Activated CD4-positive, CD25-positive, alpha-beta regulatory T cell treated with anti-CD3 and anti-CD28 coated beads, Interleukin-2, amount 50 U/mL, for 72 hours (primary cell): ENCODE results near the gene CCL19.
"Not testable (repeated sequence)": the region's sequence is repeated elsewhere in the genome, so short reads cannot be mapped to it uniquely, and the experiment has no call there.

Experiments used
- DNase-seq: peaks from one replicate; pipeline ENCODE4 v3.0.0; 2021

Gene CCL19

DNA sequence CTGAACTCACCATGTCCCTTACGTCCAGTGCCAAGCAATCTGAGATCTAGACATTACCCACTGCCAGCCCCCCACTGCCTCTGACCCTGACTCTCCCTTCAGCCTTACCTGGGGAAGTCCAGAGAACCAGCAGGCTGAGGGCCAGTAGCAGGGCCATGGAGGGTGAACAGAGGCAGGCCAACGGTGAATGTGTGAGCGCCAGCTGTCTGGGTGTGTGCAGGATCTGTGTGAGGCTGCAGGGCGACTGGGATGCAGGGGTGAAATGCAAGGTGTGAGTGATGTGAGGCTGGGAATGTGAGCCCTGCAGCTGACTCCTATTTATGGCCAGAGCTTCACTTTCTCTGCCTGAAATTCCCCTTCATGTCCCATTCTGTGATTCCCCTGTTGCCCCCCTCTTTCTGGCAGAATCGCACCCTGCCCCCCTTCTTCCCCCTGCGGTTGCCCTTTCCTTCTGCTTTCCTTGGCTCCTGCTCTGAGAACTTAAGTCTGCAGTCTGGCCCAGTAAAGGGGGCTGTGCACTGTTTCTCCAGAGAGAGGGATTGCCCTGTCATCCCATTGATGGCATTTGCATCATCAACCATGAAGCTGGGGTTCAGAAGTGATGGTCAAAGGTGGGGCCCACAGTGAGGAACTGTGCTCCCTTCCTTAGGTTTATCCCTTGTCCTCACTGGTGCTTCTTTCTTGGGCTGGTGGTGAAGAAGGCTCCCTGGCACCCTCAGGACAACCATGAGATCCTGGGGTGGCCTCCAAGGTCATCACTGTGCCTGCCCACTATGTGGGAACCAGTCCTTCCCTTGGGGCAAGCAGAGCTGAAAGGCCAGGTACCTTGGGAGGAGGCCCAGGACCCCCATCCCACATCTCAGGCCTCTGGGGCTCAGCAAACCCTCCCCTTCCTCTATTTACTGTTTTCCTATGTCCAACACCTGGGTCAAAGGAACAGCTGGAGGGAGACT lies at the start of gene CCL19:
CCL19 (minus strand) TSS at position 294 of the 953 bp plus-strand sequence; CDS start at position 157, 137 bp downstream.
- no peak for DNase-seq

DNA sequence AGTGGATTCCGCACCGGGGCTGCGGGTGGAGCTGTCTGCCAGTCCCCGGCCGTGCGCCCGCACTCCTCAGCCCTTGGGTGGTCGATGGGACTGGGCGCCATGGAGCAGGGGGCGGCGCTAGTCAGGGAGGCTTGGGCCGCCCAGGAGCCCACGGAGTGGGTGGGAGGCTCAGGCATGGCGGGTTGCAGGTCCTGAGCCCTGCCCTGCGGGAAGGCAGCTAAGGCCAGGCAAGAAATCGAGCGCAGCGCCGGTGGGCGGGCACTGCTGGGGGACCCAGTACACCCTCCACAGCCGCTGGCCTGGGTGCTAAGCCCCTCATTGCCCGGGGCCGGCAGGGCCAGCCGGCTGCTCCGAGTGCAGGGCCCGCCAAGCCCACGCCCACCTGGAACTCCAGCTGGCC lies 49.1 kb upstream of the CCL19 start:
- DNase-seq, result not testable (repeated sequence)

DNA sequence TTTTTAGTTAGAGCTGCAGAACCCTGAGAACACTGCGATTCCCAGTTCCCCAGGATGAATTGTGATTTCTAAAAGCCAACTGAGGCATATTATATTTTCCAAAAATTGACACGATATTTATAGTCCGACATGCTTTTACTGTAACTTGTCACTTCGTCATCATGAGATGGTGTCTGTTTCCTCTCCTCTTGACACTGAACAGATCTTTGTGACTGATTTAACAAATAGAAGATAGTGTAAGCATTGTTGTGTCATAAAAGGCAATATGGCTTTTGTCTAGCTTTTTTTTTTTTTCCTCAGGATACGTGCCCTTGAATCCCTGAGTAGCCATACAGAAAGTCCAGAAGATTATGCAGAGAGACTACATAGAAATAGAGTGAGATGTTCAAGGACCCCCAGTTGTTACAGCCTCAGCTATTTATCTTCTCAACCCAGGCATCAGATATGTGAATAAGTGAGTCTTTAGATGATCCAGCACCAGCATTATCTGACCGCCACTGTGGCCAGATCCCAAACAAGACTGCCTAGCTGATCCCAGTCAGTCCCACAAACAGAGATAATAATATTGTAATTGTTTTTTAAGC lies 46.7 kb upstream of the CCL19 start:
- no peak for DNase-seq

DNA sequence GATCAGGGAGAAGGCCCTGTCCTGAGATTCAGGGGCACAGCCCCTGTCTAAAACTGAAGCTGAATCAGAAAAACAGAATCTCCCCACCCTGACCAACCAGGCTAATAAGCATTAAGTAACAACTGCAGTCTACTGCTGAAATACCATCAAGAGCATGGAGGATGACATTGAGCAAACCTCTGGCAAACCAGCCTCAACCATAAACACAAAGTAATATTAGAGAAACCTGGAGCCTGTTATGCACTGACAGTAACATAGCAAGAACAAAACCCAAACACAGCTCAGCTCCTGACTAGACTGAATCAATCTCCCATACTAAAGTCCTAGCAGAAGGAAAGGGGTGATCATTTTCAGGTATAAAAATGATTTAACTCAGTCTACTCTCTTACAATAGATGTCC lies 43.6 kb upstream of the CCL19 start:
- no peak for DNase-seq

DNA sequence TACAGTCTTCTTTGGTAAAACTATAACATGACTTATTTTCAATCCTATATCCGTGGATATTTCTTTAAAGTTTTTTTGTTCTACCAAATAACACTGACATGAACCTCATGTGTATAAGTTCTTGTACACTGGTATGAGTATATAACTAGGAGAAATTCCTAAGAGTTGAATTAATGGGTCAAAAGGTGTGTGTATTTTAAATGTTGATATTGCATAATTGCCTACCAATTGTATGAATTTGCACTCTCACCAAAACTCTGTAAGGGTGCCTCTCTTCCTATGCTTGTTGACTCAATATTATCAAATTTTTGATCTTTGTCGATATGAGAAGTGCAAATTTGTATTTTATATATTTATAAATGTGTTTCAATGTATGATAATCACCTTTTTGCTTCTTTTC lies 41.8 kb upstream of the CCL19 start:
- DNase-seq, result no peak

DNA sequence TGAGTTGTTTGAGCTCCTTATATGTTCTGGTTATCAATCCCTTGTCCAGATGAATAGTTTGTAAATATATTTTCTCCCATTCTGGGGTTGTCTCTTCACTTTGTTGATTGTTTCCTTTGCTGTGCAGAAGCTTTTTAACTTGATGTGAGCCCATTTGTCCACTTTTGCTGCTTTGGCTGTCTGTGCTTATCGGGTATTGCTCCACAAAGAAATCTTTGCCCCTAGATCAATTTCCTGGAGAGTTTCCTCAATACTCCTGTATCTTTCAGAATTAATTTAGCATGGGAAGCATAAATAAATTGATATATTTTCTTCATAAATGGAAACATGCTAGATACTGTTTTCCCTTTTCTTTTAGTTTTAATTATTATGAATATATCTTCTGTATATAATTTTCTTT lies 41.4 kb upstream of the CCL19 start:
- no peak for DNase-seq

DNA sequence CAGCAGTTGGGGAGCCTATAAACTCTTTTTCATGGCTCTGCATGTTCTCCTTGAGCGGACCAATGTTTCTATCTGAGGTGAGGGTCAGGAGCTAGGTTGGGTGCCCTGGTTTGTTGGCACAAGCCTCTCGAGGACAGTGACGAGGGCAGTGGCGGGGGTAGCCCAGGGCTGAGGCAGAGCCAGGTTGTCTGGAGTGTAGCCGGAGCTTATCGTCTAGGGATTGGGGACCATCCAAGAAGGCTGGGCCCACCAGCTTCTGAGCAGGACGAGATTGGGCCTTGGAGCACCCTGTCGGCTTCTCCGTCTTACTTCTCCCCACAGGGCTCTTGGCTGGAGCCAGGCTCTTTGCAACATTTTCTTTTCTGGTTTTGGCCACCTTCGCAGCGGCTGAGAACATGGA lies 32.1 kb upstream of the CCL19 start:
- no peak for DNase-seq

DNA sequence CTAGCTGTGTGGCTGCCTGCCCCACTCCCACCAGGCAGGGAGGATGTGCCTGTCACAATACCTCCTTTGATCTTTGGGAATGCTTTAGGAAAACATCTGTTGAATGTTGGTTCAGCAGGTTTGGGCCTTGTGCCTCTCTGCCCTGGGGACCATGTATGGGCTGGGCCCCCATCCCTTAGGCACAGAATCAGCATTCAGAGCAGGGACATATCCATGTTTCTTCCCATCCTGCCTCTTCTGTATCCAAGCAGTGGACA lies 28.6 kb upstream of the CCL19 start:
- not testable (repeated sequence) for DNase-seq

DNA sequence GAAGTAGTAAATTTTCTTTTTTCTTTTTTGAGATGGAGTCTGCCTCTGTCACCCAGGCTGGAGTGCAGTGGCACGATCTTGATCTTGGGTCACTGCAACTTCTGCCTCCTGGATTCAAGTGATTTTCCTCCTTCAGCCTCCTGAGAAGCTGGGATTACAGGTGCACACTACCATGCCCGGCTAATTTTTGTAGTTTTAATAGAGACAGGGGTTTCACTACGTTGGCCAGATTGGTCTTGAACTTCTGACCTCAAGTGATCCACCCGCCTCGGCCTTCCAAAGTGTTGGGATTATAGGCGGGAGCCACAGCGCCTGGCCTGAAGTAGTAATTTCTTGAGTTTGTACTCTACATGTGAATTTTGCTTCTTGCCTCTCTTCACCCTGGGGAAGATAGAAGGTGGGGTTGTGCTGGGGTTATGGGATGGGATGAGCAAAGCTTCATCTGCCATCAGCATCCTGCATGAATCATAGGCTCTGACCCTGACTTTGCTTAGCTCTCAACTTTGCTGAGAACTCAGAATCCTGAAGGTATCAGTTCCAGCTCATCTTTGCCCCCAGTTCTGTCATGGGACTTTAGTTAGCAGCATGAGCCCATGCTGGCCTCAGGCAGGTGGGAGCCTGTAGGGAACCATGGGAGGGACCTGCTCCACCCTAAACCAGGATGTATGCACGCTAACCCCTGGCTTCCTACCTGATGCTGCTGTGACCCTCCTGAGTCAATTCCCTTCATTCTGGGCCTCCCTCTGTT lies 28.1 kb upstream of the CCL19 start:
- DNase-seq, result no peak

DNA sequence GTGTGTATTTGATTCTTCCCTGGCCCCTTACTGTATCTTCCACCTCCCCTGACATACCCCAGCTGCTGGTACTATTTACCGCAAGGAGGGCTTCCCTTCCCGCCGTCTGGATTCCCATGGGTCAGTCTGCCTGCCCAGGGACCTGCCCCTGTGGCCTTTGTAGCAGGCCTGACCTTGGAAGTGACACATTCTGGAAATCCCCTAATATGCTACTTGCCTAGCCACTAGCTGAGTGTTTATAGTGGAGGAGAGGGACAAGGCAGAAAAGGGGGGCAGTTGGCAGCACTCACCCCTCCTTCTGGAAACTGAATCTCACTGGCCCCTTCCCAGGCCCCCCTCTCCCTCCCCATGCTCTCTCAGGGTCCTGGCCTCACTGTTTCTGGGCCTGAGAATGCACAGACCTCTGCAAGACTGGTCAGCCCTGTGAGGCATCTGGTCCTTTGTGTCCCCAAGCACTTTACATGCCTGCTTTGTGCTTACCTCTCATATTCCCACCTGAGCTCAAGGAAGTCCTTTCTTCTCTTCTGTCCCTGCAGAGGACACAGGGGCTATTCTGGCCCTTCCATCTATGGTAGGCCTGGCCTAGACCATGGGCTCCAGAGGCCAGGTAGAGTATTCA lies 27.0 kb upstream of the CCL19 start:
- DNase-seq, result no peak

DNA sequence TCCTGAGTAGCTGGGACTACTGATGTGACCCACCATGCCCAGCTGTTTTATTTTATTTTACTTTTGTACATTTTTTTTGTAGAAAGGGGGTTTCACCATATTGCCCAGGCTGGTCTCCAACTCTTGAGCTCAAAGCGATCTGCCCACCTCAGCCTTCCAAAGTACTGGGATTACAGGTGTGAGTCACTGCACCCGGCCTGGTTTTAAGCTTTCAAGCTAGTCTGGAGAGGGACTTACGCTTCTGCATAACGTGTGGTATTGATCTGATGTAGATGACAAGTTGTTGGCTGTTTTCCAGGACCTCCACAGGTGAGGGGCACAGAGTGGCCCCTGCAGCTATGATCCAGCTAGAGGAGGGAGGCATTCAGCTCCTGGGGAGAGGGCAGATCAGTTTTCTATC lies 25.6 kb upstream of the CCL19 start:
- DNase-seq, result no peak

DNA sequence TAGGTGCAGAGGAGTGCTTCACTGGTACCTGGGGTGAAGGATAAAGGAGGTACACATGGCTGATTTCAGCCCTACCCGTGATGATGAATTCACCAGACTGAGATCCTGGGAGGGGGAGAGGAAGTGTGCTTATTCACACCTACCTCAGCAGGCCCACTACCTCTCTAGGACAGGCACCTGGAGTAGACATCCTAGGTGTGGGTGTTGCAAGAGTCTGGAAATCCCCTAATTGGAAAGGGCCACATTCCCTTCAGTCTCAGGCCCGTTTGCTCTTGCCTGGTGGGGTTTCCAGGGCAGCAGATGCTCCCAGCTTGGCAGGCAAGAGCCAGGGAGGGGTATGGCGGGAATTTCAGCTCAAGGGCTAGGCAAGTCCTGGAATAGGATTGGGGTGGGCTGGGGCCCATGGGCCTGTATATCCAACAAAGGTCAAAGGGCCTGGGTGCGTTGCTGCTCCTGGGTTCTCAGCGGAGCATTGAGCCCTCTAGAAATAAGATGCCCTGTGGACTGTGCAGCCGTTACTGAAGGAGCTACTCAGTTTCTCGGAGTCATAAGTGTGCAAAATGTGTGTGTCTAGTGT lies 24.7 kb upstream of the CCL19 start:
- DNase-seq, result no peak

DNA sequence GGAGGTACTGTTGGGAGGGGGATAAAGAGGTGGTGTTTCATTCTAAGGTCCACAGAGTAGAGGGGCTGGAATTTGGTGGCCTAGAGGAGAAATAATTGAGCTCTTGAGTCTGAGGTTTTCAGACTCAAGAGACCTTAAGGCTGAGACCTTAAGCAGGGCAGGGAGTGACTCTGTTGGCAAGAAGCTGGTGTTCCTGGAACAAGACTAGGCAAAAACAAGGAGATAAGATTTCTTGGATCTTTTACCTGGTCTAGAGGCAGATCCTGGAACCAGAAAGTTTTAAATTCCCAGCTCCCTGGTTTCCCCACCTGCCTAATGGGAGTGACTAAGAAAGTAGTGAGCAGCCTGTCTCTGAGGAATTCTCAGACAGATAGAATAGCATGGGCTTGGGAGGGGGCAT lies 22.9 kb upstream of the CCL19 start:
- no peak for DNase-seq

DNA sequence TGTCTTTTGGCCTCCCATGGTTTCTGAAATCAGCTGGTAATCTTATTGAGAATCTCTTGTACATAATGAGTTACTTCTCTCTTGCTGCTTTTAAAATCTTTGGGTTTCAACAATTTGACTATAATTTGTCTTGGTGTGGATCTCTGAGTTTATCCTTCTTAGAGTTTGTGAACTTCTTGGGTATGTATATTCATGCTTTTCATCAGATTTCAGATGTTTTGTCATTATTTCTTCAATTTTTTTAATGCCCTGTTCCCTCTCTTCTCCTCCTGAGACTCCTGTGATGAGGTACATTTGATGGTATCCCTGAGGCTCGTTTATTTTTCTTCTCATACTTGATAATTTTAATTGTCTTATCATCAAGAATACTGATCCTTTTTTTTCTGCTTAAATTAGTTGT lies 21.1 kb upstream of the CCL19 start:
- no peak for DNase-seq

DNA sequence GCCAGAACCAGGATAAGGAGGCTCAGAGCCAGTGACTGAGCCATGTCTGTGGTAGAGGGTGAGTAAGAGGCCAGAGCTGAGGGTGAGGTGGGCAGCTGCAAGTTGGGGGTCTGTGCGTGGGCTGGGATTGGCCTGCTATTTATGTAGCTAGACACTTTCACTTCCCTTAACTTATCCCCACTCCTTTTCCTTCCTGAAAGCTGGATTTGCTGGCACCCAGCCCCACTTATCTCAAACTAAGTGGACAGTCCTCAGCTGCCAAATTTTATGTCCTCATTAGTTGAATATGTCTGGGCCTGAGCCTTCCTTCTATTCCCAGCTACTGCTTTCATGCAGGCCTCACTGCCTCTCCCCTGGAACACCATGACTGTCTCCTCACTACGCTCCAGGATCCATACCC lies 18.9 kb upstream of the CCL19 start, which contains the start of gene CCL21:
CCL21 (minus strand) TSS at position 114 of the 400 bp plus-strand sequence; CDS start at position 44, 70 bp downstream.
- DNase-seq, result no peak

DNA sequence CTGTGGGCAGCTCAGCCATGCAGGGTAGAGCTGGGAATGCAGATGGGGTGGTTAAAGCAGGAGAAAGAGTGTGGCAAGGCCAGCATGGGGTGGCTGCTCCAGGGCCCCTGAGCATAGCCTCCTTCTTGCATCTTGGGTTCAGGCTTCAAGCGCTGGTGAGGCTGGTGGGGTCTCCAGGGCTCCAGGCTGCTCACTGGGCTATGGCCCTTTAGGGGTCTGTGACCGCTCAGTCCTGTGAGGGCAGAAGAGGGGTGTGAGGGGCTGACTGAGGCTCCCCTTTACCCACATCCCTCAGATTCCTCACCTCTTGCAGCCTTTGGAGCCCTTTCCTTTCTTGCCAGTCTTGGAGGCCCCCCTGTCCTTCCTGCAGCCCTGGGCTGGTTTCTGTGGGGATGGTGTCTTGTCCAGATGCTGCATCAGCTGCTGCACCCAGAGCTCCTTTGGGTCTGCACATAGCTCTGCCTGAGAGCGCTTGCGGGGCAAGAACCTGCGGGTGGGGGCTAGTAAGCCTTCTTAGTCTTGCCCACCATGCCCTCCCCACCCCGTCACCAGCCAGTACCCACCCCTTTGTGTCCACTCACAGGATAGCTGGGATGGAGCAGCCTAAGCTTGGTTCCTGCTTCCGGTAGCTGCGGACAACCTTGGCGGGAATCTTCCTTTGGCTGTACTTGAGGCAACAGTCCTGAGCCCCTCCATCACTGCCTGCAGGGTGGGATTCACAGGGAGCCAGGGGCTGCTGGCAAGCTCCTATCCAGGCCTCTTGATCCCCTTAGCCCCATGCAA lies 18.3 kb upstream of the CCL19 start:
- no peak for DNase-seq

DNA sequence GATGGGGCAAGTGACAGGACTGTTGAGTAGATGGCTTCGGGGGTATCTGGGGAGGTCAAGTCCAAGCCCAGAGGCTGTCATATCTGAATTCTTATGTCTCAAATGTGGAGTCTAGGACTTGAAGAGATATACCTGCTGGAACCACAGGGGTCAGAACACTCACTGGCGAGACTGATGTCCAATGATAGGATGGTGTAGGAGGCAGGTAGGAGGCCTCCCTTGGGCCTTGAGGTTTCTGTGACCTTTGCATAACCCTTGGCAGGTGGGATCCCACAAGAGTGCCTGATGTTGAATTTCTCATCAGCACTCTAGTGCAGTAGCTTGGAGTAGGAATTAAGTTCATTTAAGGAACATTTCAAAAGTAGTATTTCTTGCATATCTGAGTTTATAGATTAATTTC lies 16.1 kb upstream of the CCL19 start:
- no peak for DNase-seq

DNA sequence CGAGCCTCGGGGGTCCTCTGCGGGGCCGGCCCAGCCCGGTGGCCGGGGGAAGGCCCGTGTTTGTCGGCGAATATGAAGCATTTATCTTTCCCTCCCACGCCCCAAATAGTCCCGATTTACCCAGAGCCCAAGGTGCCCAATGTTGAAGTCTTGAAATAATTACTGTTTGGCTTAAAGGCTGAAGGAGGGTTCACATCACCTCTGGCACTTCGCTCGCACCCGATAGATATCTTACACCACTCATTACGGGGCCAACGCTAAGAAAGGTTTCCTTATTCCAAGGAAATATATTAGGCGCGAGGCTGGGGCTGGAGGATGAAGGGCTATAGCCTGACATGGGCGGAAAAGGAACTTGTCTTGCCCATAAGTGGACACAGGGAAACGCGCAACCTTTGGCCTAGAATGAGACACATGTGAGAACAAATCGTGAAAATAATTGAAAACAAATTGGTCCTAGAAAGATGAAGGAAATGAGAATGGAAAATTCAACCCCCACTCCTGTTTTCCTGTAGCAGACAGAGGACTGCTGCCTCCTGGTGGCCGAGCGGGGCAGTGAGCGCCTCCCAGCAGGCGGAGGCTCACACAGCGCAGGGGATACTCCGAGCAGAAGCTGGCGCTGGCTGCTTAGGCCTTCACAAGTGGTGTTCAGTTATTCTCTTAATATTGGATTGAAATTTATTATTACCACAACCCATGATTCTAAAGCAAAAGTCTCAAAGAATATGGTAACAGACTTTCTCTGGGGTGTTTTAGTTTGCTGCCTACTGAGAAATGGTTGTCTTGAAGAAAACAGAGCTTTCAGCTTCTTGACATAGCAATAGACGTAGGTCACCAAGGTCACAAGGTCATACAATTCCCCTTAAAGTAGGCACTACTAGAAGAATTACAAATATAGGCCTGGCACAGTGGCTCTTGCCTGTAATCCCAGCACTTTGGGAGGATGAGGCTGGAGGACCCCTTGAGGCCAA lies 11.0 kb upstream of the CCL19 start:
- peak; percentile 82 for DNase-seq

DNA sequence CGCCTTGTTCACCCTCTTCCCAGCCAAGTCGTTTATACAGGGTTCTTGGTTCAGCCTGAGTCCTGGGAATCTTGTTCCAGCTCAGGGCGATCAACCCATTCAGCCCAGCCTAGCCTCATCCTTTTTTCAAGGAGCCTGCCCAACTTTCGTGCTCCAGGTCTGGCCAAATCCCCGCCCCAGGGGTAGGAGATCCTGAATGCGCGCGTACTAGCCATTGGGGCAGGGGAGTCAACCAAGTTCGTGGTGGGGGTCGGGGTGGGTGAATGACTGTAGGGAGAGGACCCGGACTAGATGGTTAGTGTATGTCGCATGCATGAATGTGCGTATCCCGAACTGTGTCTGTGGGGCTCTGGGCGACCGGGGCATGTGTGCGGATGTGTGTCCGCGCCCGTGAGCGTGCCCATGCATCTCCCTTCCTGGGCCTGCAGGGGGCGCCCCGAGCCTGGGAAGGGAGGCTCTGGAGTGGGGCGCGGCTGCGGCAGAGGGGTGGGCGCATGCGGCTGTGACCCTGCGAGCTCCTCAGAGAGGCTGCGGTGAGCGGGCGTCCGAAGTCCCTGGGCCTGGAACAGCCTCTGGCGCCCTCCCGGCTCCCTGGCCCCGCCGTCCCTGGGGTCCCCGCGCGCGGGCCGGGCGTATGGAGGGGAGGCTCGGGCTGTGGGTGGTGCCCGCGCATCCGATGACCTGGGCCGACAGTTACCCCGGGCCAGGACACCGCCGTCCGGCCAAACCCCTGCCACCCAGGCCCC lies 10.1 kb upstream of the CCL19 start:
- peak; percentile 84 for DNase-seq

DNA sequence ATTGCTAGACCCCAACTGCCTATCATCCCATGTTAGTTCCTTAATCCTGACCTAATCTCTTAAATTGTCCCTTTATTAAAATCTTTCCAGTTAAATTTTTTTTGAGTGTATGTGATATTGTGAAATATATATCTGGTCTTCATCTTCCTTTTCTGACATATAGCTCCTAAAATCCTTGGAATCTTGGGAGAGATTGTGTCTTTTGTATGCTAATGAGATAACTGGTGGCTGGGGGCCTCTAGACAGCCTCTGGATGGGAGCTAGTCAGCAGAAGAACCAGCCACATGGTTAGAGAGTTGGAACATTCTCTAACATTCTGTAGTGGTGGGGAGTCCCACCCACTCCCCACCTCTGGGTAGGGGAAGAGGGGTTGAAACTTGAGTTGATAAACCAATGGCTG lies 3.7 kb upstream of the CCL19 start:
- no peak for DNase-seq
